ENCODE measurements around the gene COL20A1. TPM values are rescaled to one million over a fixed set of nuclear protein-coding genes. Genes with fewer than 3 reads are reported as not detected.
"Not testable (repeated sequence)": the region's sequence is repeated elsewhere in the genome, so short reads cannot be mapped to it uniquely, and the experiment has no call there.

Gene COL20A1
- total RNA-seq = under 1 TPM in 1 of 2 experiments, not detected in 1; 0.25 TPM
- polyA plus RNA-seq = not detected
- total RNA-seq = 0.08 to 1.5 (median 0.43) reads per million in 6 experiments

DNA sequence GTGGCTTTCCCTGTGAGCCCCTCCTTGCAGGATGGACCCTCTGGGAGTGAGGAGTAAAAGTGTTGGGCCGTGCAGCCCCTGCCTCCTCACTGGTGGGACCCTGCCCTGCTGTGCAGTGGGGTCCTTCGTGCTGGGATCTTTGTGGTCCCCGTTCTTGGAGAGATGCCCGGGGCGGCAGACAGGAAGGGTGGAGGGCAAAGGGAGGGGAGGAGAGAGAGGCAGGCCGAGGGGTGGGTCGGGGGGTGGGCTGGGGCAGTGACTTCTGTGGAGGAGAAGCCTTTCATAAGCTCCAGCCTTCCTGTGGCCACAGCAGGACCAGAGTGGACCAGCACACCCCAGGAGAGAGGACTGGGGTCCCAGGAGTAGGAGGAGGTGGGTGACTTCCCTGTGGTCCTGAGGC is at the start of gene COL20A1:
COL20A1 (plus strand) TSS at position 283 of the 400 bp plus-strand sequence. CDS start 1,922 bp downstream, outside the sequence.
- Mint-ChIP-seq H3K27me3 (peaks cover 0 to 14% (median 5%) of the 10 kb centered on the region in 5 donors), H3K36me3 (peaks cover 0 to 8% (median 0%) of the 10 kb centered on the region in 3 donors), H3K27ac (no peak within 1 kb of the TSS), H3K4me3 (no peak within 1 kb of the TSS), H3K9me3 (no peaks in the 10 kb centered on the region), H3K4me1 (peaks cover 6 to 20% (median 10%) of the 10 kb centered on the region in 4 donors)
- no peak for DNase-seq
- ATAC-seq = no peak
- POLR2A ChIA-PET = no interaction called here

DNA sequence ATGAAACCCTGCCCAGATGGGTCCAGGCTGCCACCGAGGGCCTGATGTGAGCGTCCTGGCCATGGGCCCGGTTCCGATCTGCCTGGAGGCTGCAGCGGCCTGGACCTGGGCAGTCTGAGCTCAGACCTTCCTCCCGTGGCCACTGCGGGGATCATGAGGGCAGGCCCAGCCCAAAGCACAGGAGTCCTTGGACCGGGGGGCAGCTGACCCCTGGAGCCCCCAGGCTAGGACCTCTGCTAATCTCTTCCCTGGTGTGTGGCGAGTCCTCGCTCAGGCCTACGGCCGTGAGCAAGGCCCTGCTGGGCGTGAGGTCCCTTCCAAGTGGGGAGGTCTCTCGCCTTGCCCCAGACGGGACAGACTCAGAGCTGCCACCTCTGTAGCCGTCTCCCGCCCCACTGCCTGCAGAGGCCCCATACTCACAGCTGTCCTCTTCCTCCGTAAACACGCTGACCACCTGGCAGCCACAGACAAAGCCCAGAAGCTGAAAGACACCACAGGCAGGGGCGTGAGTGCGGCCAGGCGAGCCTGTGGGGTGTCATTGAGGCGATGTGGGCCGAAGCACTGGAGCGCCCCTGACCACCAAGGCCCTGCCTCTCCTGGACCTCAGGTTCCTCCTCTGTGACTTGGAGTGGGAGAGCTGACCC is 49.3 kb upstream of the COL20A1 start:
- Mint-ChIP-seq H3K9me3 (no peaks in the 10 kb centered on the region), H3K4me3 (no peak overlapping the region), H3K27ac (no peak overlapping the region), H3K4me1 (peaks cover 0 to 4% (median 1%) of the 10 kb centered on the region in 4 donors), H3K36me3 (no peaks in the 10 kb centered on the region), H3K27me3 (peaks cover 5 to 27% (median 9%) of the 10 kb centered on the region in 5 donors)
- DNase-seq = no peak
- POLR2A ChIA-PET = no interaction called here
- no peak for ATAC-seq

DNA sequence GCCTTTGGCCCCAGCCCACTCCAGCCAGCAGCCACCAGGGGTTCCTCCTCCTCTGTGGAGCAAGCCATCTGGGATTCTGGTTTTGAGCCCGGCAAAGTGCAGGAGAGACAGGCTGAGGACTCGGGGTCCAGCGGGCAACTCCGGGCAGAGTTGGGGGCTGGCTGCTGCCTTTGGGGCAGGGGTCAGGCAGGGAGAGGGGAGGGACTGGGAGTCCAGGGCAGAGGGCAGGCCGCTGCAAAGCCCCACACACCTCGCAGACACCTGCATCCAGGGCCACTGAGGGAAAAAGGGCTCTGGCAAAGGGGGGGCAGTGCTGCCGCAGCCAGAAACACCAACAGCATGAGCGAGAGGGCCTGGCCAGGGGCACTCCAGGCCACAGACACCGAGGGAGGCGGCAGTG is 48.5 kb upstream of the COL20A1 start:
- H3K36me3 Mint-ChIP-seq = no peaks in the 10 kb centered on the region

DNA sequence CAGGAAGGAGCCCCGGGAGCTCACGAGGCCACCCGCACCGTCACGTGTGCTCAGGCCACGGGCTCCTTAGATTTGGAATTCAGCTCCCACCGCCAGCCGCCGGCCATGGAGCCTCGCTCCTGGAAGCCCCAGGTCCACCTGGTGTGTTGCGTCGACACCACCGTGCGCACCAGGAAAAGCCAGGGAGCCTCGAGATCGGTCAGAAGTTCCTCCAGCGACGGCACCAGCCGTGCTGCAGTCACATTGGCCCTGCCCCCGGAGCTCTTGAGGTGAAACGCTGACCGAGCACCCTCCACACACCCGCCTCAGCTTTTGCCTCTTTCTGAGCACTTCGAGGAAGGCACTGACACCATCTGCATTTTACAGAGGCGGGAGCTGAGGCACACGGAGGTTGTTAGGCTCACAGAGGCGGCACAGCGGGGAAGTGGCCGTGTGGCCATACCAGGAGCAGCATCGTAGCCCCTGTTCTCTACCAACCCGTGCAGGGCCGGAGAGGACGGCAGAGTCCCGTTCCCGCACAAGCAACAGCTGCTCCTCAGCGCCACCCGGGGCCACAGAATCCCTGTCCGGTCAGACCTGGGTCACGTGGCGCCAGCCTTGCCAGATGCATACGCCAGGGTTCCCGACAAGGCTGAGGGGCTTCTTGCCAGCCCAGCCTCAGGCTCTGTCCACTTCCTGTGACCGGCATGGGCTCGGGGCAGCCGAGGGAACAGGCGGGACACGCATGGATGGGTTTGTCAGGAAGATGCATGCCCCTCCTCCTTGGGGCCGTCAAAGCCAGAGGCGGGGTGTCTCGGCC is 46.3 kb upstream of the COL20A1 start:
- DNase-seq (no peak), ATAC-seq (no peak)
- POLR2A ChIA-PET = no interaction called here
- Mint-ChIP-seq H3K4me1 (peaks cover 0 to 13% (median 1%) of the 10 kb centered on the region in 4 donors), H3K27ac (no peak overlapping the region), H3K4me3 (peak overlapping the region in 1 of 10 donors; percentile 33), H3K36me3 (no peaks in the 10 kb centered on the region), H3K9me3 (no peaks in the 10 kb centered on the region), H3K27me3 (peaks cover 12 to 49% (median 21%) of the 10 kb centered on the region in 5 donors)

More for the DNA sequence above, 48.5 kb upstream of the COL20A1 start:
- Mint-ChIP-seq H3K4me1 (peaks cover 0 to 6% (median 1%) of the 10 kb centered on the region in 4 donors), H3K4me3 (no peak overlapping the region), H3K27ac (no peak overlapping the region), H3K9me3 (no peaks in the 10 kb centered on the region), H3K27me3 (peaks cover 7 to 34% (median 12%) of the 10 kb centered on the region in 5 donors)
- POLR2A ChIA-PET = no interaction called here
- no peak for ATAC-seq
- DNase-seq = no peak

DNA sequence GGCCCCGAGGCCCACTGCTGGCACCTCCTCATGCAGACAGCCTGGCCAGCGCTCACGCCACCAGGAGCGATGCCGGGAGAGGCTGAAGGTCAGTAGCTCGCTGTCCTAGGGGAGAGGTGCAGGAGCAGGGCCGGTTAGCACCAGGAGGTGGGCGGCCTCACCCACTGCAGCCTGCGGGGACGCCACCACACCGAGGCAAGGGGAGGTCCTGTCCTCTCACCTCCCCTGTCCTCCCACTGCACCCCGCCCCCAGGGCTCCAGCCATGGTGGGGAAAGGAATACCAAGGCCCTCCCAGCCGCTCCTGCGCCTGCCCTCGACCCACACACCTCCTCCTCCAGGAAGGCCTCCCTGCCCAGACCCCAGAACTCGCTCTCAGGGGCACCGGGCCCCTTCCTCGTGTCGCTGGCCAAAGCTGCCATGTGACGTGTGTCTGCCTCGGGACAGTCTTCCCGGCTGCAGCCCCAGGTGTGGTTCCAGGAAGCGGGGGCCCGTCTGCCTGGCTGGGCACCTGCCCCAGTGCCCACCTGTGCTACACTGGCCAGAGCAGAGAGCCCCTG is 45.2 kb upstream of the COL20A1 start:
- ATAC-seq (no peak), DNase-seq (no peak)
- POLR2A ChIA-PET = no interaction called here
- no peak overlapping the region for H3K27ac Mint-ChIP-seq
- peaks cover 12 to 58% (median 21%) of the 10 kb centered on the region in 5 donors for H3K27me3 Mint-ChIP-seq
- H3K36me3 Mint-ChIP-seq = no peaks in the 10 kb centered on the region
- H3K4me3 Mint-ChIP-seq = no peak overlapping the region
- peaks cover 2 to 15% (median 3%) of the 10 kb centered on the region in 4 donors for H3K4me1 Mint-ChIP-seq
- no peaks in the 10 kb centered on the region for H3K9me3 Mint-ChIP-seq

DNA sequence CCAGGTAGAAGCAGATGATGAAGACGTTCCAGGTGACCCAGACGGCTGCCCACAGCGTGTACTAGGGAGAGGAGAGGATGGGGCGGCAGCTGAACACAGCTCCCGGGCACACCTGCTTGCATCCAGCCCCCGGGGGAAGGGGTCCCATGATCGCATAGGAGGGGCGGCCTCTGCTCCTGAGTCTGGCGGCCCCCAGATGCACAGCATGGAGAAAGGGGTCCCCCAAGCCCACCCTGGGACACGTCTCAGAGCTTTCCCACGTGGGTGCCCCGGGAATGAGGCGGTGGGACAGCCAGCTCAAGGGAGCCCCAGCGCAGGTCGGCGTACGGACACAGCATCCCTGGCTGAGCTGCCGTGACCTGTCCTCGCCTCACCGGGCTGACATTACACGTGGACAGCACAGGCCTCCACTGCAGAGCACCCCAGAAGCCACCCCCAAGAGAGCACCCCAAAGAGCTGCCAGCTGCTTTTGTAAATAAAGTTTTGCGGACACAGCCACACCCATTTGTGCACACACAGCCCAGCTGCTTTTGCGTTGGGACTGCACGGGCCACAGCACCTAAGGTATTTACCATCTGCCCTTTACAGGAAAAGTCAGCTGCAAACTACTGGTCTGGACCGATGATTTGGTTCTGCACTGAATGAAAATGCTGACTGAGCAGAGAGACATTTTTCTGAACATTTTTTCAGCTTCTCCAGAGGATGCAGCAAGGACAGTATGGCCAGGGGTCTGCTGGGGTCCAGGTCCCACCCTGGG is 44.0 kb upstream of the COL20A1 start:
- peaks cover 17 to 65% (median 25%) of the 10 kb centered on the region in 5 donors for H3K27me3 Mint-ChIP-seq

DNA sequence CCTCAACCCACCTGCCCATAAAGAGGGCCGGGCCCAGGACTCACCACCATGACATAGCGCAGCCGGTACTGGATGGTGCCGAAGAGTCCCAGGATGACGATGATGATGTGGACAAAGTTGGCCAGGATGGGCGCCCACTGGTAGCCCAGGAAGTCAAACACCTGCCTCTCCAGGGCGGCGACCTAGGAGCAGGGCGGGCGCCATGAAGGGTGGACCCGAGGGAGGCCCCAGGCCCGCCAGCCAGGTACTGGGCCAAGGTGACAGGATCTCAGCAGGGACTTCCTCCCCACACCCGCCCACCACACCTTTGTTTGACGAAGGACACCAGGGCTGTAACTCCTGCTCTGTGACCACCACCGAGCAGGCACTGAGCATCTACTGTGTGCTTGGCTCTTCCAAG is 43.1 kb upstream of the COL20A1 start:
- POLR2A ChIA-PET = no interaction called here
- Mint-ChIP-seq H3K9me3 (no peaks in the 10 kb centered on the region), H3K36me3 (peaks cover 0 to 2% (median 0%) of the 10 kb centered on the region in 3 donors), H3K27ac (no peak overlapping the region), H3K4me3 (no peak overlapping the region), H3K27me3 (peaks cover 17 to 68% (median 25%) of the 10 kb centered on the region in 5 donors), H3K4me1 (peaks cover 4 to 25% (median 6%) of the 10 kb centered on the region in 4 donors)
- ATAC-seq (no peak), DNase-seq (no peak)

More for the DNA sequence above, 44.0 kb upstream of the COL20A1 start:
- H3K27ac Mint-ChIP-seq = no peak overlapping the region
- ATAC-seq (no peak), DNase-seq (no peak)
- H3K36me3 Mint-ChIP-seq = peaks cover 0 to 2% (median 0%) of the 10 kb centered on the region in 3 donors
- no peak overlapping the region for H3K4me3 Mint-ChIP-seq
- POLR2A ChIA-PET = no interaction called here
- peaks cover 4 to 20% (median 6%) of the 10 kb centered on the region in 4 donors for H3K4me1 Mint-ChIP-seq
- H3K9me3 Mint-ChIP-seq = no peaks in the 10 kb centered on the region

DNA sequence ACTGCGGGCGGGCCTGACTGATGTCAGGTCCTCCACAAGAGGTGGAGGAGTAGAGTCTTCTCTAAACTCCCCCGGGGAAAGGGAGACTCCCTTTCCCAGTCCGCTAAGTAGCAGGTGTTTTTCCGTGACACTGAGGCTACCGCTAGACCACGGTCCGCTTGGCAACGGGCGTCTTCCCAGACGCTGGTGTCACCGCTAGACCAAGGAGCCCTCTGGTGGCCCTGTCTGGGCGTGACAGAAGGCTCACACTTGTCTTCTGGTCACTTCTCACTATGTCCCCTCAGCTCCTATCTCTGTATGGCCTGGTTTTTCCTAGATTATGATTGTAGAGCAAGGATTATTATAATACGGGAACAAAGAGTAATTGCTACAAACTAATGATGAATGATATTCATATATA is 41.6 kb upstream of the COL20A1 start:
- H3K36me3 Mint-ChIP-seq, H3K27ac Mint-ChIP-seq, ATAC-seq, H3K9me3 Mint-ChIP-seq, DNase-seq, POLR2A ChIA-PET: not testable (repeated sequence)
- H3K4me1 Mint-ChIP-seq = peaks cover 4 to 30% (median 11%) of the 10 kb centered on the region in 4 donors
- peak overlapping the region in 1 of 10 donors; percentile 32 for H3K4me3 Mint-ChIP-seq
- H3K27me3 Mint-ChIP-seq = peaks cover 21 to 72% (median 39%) of the 10 kb centered on the region in 5 donors

DNA sequence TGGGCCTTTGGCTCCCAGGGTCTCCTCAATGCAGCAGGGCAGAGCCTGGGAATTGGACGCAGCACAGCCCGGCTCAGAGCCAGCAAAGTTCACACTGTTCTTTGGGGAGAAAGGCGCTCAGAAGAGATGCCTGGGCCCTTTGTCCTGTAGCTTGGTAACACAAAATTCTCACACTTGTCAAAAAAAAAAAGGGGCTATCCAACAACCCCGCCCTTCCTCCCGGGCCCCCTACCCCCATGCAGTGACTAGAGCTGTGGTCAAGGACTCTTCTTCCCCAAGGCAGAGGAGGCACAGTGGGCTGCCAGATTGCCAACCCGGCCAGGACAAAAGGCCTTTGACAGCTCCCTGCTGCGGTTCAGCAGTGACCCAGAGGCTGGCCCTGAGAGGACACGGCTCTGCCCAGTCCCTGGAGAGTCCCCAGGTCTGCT is 40.7 kb upstream of the COL20A1 start:
- Mint-ChIP-seq H3K27ac (no peak overlapping the region), H3K4me3 (peak overlapping the region in 2 of 10 donors; percentile 31 to 44)

DNA sequence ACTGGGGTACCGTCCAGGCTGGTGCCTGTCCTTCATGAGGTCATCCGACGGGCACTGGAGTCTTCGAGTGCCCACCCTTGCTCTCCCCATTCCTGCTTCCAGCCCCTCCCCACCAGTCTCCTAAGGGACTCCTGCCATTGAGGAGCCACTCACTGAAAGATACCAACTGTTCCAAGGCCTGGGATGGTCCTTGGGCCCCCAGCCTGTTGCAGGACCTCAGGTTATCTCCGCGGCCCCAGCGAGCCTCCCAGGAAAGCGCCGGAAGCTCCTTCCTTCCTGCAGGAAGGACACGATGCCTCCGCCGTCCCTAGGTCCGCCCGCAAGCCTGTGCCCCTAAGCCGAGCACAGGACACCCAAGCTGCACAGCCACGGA is 39.9 kb upstream of the COL20A1 start:
- H3K9me3 Mint-ChIP-seq = no peaks in the 10 kb centered on the region
- POLR2A ChIA-PET = no interaction called here
- ATAC-seq (no peak), DNase-seq (no peak)
- peak overlapping the region; percentile 20 to 79 (median 56) for H3K4me3 Mint-ChIP-seq
- H3K36me3 Mint-ChIP-seq = peaks cover 0 to 2% (median 0%) of the 10 kb centered on the region in 3 donors
- H3K4me1 Mint-ChIP-seq = peaks cover 4 to 30% (median 11%) of the 10 kb centered on the region in 4 donors
- peaks cover 26 to 77% (median 46%) of the 10 kb centered on the region in 5 donors for H3K27me3 Mint-ChIP-seq
- H3K27ac Mint-ChIP-seq = peak overlapping the region in 1 of 10 donors; percentile 67

More for the DNA sequence above, 40.7 kb upstream of the COL20A1 start:
- Mint-ChIP-seq H3K36me3 (peaks cover 0 to 2% (median 0%) of the 10 kb centered on the region in 3 donors), H3K4me1 (peaks cover 4 to 30% (median 11%) of the 10 kb centered on the region in 4 donors), H3K27me3 (peaks cover 26 to 74% (median 46%) of the 10 kb centered on the region in 5 donors), H3K9me3 (no peaks in the 10 kb centered on the region)
- DNase-seq (no peak), ATAC-seq (no peak)
- POLR2A ChIA-PET = no interaction called here

DNA sequence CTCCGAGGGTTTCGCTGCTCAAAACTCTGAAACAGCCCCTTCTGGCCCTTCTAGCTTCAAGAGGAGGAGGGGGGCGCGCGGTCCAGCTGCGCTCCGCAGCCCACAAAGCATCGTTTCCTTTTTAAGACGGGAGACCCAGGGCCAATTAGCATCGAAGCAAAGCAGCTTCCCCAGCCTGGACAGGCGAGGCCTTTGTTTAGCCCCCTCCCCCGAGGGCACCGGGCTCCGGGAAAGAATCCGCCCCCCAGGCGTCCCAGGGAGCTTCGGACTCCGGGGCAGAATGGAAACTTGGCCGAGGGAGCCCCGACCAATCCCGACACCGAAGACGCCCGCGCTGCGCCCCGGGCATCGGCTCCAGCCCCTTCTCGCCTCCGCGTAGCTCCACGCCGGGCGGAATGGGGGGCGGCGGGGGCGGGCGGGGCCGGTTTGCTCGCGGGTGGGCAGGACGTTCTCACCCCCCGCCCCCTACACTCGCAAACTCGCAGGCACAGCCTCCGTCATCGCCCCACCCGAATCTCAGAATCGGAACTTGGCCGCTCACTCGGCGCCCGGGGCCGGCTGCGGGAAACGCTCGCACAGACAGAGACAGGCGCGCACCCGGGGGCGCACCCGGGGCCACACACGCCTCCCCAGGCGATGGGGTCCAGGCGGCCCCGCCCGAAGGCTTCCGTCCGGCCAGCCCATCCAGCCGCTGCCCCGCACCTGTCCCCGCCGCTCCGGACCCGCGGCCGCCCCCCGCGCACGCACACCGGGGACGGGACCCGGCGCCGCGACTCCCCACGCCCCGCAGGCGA is 39.4 kb upstream of the COL20A1 start:
- no peaks in the 10 kb centered on the region for H3K9me3 Mint-ChIP-seq
- peaks cover 23 to 71% (median 42%) of the 10 kb centered on the region in 5 donors for H3K27me3 Mint-ChIP-seq
- ATAC-seq (peak; percentile 57 to 65), DNase-seq (no peak)
- POLR2A ChIA-PET = no interaction called here
- peak overlapping the region in 7 of 10 donors; percentile 14 to 79 (median 46) for H3K4me3 Mint-ChIP-seq
- no peak overlapping the region for H3K27ac Mint-ChIP-seq
- H3K4me1 Mint-ChIP-seq = peaks cover 2 to 27% (median 11%) of the 10 kb centered on the region in 4 donors
- peaks cover 0 to 2% (median 0%) of the 10 kb centered on the region in 3 donors for H3K36me3 Mint-ChIP-seq
